Measurements from ENCODE around the gene PFN1. TPM values are rescaled to one million over a fixed set of nuclear protein-coding genes. Genes with fewer than 3 reads are reported as not detected.

PFN1 gene
- total RNA-seq, 1 experiment from 2014 or later: 367 TPM

DNA sequence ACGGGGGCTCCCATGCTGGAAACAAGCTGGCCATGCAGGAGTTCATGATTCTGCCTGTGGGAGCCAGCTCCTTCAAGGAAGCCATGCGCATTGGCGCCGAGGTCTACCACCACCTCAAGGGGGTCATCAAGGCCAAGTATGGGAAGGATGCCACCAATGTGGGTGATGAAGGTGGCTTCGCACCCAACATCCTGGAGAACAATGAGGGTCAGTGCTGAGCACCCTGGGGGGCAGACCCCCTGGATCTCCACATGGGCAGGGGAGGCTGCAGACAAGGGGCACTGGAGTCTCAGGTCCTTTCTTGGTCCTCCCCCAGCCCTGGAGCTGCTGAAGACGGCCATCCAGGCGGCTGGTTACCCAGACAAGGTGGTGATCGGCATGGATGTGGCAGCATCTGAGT, 6.8 kb upstream of the PFN1 start:
- Histone ChIP-seq H3K4me3 (ENCODE audit: low read depth, low read length) (no peak overlapping the region), H3K9me3 (no peaks in the 10 kb centered on the region), H3K4me1 (peaks cover 8% of the 10 kb centered on the region), H3K27me3 (replicated peaks; ENCODE audit: control insufficient read depth, insufficient read depth, low read length) (no peaks in the 10 kb centered on the region), H3K36me3 (ENCODE audit: control insufficient read depth, insufficient read depth, low read length) (no peaks in the 10 kb centered on the region)
- POLR2A ChIA-PET: no interaction called here
- no peaks in the 10 kb centered on the region for H3K27me3 Mint-ChIP-seq (ENCODE audit: insufficient read depth, unreplicated experiment)
- peaks cover 11% of the 10 kb centered on the region for H3K36me3 Mint-ChIP-seq (ENCODE audit: insufficient read depth, unreplicated experiment)
- H3K4me3 Mint-ChIP-seq (ENCODE audit: unreplicated experiment): no peak overlapping the region
- intact Hi-C loops (cut with micrococcal nuclease; ENCODE audit: unreplicated experiment): no loop called here
- no TSS peak for BruUV-seq (replicated peaks)
- CTCF ChIA-PET: no interaction called here
- no peak overlapping the region for H3K27ac Mint-ChIP-seq (ENCODE audit: unreplicated experiment)
- no peak for DNase-seq
- no peaks in the 10 kb centered on the region for H3K9me3 Mint-ChIP-seq (ENCODE audit: unreplicated experiment)
- H3K4me1 Mint-ChIP-seq (ENCODE audit: low read depth, unreplicated experiment): peaks cover 11% of the 10 kb centered on the region
- TF ChIP-seq, protein P1, sequence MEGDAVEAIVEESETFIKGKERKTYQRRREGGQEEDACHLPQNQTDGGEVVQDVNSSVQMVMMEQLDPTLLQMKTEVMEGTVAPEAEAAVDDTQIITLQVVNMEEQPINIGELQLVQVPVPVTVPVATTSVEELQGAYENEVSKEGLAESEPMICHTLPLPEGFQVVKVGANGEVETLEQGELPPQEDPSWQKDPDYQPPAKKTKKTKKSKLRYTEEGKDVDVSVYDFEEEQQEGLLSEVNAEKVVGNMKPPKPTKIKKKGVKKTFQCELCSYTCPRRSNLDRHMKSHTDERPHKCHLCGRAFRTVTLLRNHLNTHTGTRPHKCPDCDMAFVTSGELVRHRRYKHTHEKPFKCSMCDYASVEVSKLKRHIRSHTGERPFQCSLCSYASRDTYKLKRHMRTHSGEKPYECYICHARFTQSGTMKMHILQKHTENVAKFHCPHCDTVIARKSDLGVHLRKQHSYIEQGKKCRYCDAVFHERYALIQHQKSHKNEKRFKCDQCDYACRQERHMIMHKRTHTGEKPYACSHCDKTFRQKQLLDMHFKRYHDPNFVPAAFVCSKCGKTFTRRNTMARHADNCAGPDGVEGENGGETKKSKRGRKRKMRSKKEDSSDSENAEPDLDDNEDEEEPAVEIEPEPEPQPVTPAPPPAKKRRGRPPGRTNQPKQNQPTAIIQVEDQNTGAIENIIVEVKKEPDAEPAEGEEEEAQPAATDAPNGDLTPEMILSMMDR (IDR thresholded peaks at IDR 0.05; ENCODE audit: insufficient read depth in 1 of 2, low read depth in 1 of 2, low read length in 1 of 2, severe bottlenecking in 1 of 2, unreplicated experiment in 1 of 2): no peak

DNA sequence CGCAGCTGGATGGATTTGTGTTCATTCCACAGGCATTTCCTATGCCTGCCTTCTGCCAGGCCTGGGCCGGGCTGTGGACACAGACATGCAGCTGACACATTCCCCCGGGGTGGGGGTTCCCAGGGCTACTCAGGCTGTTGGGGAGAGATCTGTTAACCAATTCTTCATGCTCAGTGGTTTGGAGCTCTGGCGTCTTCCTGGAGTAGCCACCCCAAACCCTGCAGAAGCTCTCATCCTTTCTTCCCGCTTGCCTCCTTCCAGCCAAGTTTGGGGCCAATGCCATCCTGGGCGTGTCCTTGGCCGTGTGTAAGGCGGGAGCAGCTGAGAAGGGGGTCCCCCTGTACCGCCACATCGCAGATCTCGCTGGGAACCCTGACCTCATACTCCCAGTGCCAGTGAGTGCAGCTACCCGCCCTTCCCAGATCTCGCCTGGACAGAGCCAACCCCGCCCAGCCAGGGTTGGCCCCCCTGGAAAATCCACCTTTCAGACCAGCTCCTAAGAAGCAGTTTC, 5.2 kb upstream of the PFN1 start:
- intact Hi-C loops (cut with micrococcal nuclease; ENCODE audit: unreplicated experiment): no loop called here
- no peak for DNase-seq
- Histone ChIP-seq H3K4me3 (ENCODE audit: low read depth, low read length) (no peak overlapping the region), H3K27me3 (replicated peaks; ENCODE audit: control insufficient read depth, insufficient read depth, low read length) (no peaks in the 10 kb centered on the region), H3K9me3 (no peaks in the 10 kb centered on the region), H3K4me1 (peaks cover 8% of the 10 kb centered on the region), H3K36me3 (ENCODE audit: control insufficient read depth, insufficient read depth, low read length) (no peaks in the 10 kb centered on the region)
- no TSS peak for BruUV-seq (replicated peaks)
- Mint-ChIP-seq H3K9me3 (ENCODE audit: unreplicated experiment) (no peaks in the 10 kb centered on the region), H3K4me3 (ENCODE audit: unreplicated experiment) (no peak overlapping the region), H3K27me3 (ENCODE audit: insufficient read depth, unreplicated experiment) (no peaks in the 10 kb centered on the region), H3K27ac (ENCODE audit: unreplicated experiment) (no peak overlapping the region), H3K36me3 (ENCODE audit: insufficient read depth, unreplicated experiment) (peaks cover 4% of the 10 kb centered on the region), H3K4me1 (ENCODE audit: low read depth, unreplicated experiment) (peaks cover 10% of the 10 kb centered on the region)
- TF ChIP-seq, protein P1 (IDR thresholded peaks at IDR 0.05; ENCODE audit: insufficient read depth in 1 of 2, low read depth in 1 of 2, low read length in 1 of 2, severe bottlenecking in 1 of 2, unreplicated experiment in 1 of 2): no peak
- POLR2A ChIA-PET: interaction anchor here (3.0 kb wide), 1 partner anchor 14 kb away, joined by 13 read pairs; the partner anchor contains the start of genes RNF167 and SLC25A11
- CTCF ChIA-PET: no interaction called here

DNA sequence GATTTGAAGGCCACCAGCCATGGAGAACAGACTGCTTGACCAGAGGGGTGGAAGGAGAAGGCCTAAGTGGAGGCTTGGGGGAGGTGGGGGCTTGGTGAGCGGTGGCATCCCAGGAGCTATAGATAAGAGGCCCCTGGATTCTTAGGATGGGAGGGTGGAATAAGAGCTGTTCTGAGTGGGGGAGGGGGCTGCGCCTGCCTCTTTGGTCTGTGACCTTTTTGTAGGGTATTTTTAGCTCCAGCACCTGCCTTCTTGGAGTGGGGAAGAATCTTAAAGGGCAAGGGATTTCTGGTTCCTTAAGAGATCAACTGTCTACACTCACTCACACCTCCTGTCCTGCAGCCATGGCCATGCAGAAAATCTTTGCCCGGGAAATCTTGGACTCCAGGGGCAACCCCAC, 3.2 kb upstream of the PFN1 start:
- H3K4me3 Mint-ChIP-seq (ENCODE audit: unreplicated experiment): peak overlapping the region; percentile 85
- BruUV-seq (replicated peaks): no TSS peak

More for the DNA sequence above, 3.2 kb upstream of the PFN1 start:
- H3K4me1 ChIP-seq: peaks cover 12% of the 10 kb centered on the region
- intact Hi-C loops (cut with micrococcal nuclease; ENCODE audit: unreplicated experiment): no loop called here
- ChIA-PET CTCF (interaction anchor here (1.4 kb wide), 1 partner anchor 16 kb away, joined by 5 read pairs; the partner anchor contains the start of gene SPAG7), POLR2A (interaction anchor here (1.0 to 3.0 kb wide), 2 partner anchors 12 to 16 kb away, joined by 4 to 13 read pairs; partner anchors contain the start of genes RNF167, SLC25A11 and SPAG7)
- no peaks in the 10 kb centered on the region for H3K36me3 ChIP-seq (ENCODE audit: control insufficient read depth, insufficient read depth, low read length)
- TF ChIP-seq, protein P1 (IDR thresholded peaks at IDR 0.05; ENCODE audit: insufficient read depth in 1 of 2, low read depth in 1 of 2, low read length in 1 of 2, severe bottlenecking in 1 of 2, unreplicated experiment in 1 of 2): no peak
- Mint-ChIP-seq H3K27ac (ENCODE audit: unreplicated experiment) (peak overlapping the region; percentile 88), H3K27me3 (ENCODE audit: insufficient read depth, unreplicated experiment) (no peaks in the 10 kb centered on the region), H3K9me3 (ENCODE audit: unreplicated experiment) (no peaks in the 10 kb centered on the region), H3K4me1 (ENCODE audit: low read depth, unreplicated experiment) (peaks cover 10% of the 10 kb centered on the region), H3K36me3 (ENCODE audit: insufficient read depth, unreplicated experiment) (peaks cover 13% of the 10 kb centered on the region)
- no peaks in the 10 kb centered on the region for H3K9me3 ChIP-seq
- DNase-seq: no peak
- no peaks in the 10 kb centered on the region for H3K27me3 ChIP-seq (replicated peaks; ENCODE audit: control insufficient read depth, insufficient read depth, low read length)
- no peak overlapping the region for H3K4me3 ChIP-seq (ENCODE audit: low read depth, low read length)

Measured in Caco-2 (cell line).